ENCODE data around the gene WWOX. TPM values are rescaled to one million over a fixed set of nuclear protein-coding genes. Genes with fewer than 3 reads are reported as not detected.

WWOX gene
- total and polyA plus RNA-seq, 2 of the 8 experiments (the other 6 are each of a cell fraction or from before 2014, with no cell fraction given), result 5.4 to 16.7 TPM

GRCh38 chr16:79261481-79261940 is 1162.1 kb downstream of the WWOX start:
- Histone ChIP-seq H3K56ac (replicated peaks; ENCODE audit: insufficient read length, low read depth, low read length) (no peak overlapping the region), H3K9me3 (ENCODE audit: insufficient read depth in 2 of 2, low read depth in 1 of 2, low read length in 1 of 2) (no peaks in the 10 kb centered on the region), H3K23ac (ENCODE audit: insufficient read length) (no peak overlapping the region), H3K23me2 (ENCODE audit: low read depth, low read length) (no peaks in the 10 kb centered on the region), H2BK20ac (ENCODE audit: low read length) (no peak overlapping the region), H4K91ac (replicated peaks; ENCODE audit: insufficient read length, low read length) (no peak overlapping the region), H3K9ac (replicated peaks in 1 of 4; ENCODE audit: extremely low read depth in 1 of 4, low read depth in 3 of 4, low read length in 3 of 4) (no peak overlapping the region), H2BK12ac (ENCODE audit: low read depth, low read length) (no peak overlapping the region), H3K36me3 (ENCODE audit: control insufficient read depth in 2 of 4, insufficient read depth in 4 of 4, low read length in 3 of 4) (no peaks in the 10 kb centered on the region), H2BK15ac (ENCODE audit: low read length) (no peak overlapping the region), H3K4ac (replicated peaks; ENCODE audit: insufficient read length, low read depth, low read length) (no peak overlapping the region), H2AK5ac (ENCODE audit: low read depth, low read length) (no peak overlapping the region), H3K79me2 (ENCODE audit: control insufficient read depth in 1 of 2, insufficient read depth in 2 of 2, low read length in 2 of 2) (no peaks in the 10 kb centered on the region), H3K18ac (ENCODE audit: extremely low read depth, low read length) (no peak overlapping the region), H2BK120ac (replicated peaks; ENCODE audit: low read depth, low read length) (no peak overlapping the region), H3K79me1 (ENCODE audit: low read depth, low read length) (no peaks in the 10 kb centered on the region), H3K14ac (ENCODE audit: insufficient read length) (no peak overlapping the region), H3K27me3 (replicated peaks in 1 of 4; ENCODE audit: control insufficient read depth in 3 of 4, extremely low read depth in 1 of 4, insufficient read depth in 3 of 4, low read length in 3 of 4) (no peaks in the 10 kb centered on the region; a peak in 1 of 7 replicates), H2AFZ (ENCODE audit: low read length) (no peak overlapping the region), H4K20me1 (replicated peaks in 1 of 2; ENCODE audit: control insufficient read depth in 1 of 2, insufficient read depth in 2 of 2, low read length in 2 of 2) (no peaks in the 10 kb centered on the region), H3K27ac (ENCODE audit: low read depth, low read length) (no peak overlapping the region), H4K5ac (ENCODE audit: insufficient read length, low read depth, low read length) (no peak overlapping the region), H3K4me1 (replicated peaks in 1 of 4; ENCODE audit: control insufficient read depth in 3 of 4, insufficient read depth in 4 of 4, low read length in 3 of 4) (no peaks in the 10 kb centered on the region), H2BK5ac (ENCODE audit: low read depth, low read length) (no peak overlapping the region), H3K4me3 (ENCODE audit: extremely low read depth in 1 of 4, insufficient read depth in 2 of 4, low read depth in 3 of 4, low read length in 4 of 4) (no peak overlapping the region), H4K8ac (ENCODE audit: extremely low read depth, insufficient read depth, low read length) (no peak overlapping the region), H3K4me2 (ENCODE audit: insufficient read depth in 1 of 2, low read depth in 2 of 2, low read length in 2 of 2) (no peak overlapping the region)
- DNase-seq (ENCODE audit: low read depth in 1 of 2, low spot score in 2 of 2), result peak; percentile 29 to 71
- ChIA-PET POLR2A (ENCODE audit: partially characterized antibody) (no interaction called here), CTCF (ENCODE audit: partially characterized antibody) (interaction anchor here (0.8 to 2.5 kb wide), 15 partner anchors 9 to 373 kb away, joined by 3 to 9 read pairs (median 4); no protein-coding TSS in a partner anchor)
- no peak for FAIRE-seq
- 30% methylated on average over 5 of the region's 5 CpGs; no CpG with 5 or more reads in 1 of the 2 experiments for WGBS, 2 experiments (ENCODE audit: extremely low coverage in 1 of 2, insufficient coverage in 1 of 2, insufficient read length in 1 of 2, insufficient replicate concordance in 2 of 2, low coverage in 1 of 2, low lambda C conversion rate in 2 of 2, missing lambda C conversion rate in 1 of 2)
- 0 out of 2 replicates have a peak, but pooled peaks have one; percentile 15 for TF ChIP-seq CREB1 (IDR thresholded peaks at IDR 0.05)
- no peak for TF ChIP-seq POLR2A (IDR thresholded peaks at IDR 0.05; ENCODE audit: control extremely low read depth in 1 of 2, low read depth in 2 of 2, low read length in 2 of 2)
- TF ChIP-seq, protein P1, sequence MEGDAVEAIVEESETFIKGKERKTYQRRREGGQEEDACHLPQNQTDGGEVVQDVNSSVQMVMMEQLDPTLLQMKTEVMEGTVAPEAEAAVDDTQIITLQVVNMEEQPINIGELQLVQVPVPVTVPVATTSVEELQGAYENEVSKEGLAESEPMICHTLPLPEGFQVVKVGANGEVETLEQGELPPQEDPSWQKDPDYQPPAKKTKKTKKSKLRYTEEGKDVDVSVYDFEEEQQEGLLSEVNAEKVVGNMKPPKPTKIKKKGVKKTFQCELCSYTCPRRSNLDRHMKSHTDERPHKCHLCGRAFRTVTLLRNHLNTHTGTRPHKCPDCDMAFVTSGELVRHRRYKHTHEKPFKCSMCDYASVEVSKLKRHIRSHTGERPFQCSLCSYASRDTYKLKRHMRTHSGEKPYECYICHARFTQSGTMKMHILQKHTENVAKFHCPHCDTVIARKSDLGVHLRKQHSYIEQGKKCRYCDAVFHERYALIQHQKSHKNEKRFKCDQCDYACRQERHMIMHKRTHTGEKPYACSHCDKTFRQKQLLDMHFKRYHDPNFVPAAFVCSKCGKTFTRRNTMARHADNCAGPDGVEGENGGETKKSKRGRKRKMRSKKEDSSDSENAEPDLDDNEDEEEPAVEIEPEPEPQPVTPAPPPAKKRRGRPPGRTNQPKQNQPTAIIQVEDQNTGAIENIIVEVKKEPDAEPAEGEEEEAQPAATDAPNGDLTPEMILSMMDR (IDR thresholded peaks at IDR 0.05; ENCODE audit: control extremely low read depth in 1 of 3, insufficient read depth in 1 of 3, low read depth in 1 of 3, low read length in 3 of 3), result peak; percentile 75 to 87 (median 85)
- peak; percentile 80 to 89 for TF ChIP-seq RAD21 (IDR thresholded peaks at IDR 0.05 in 1 of 2, conservative IDR thresholded peaks at IDR 0.05 in 1 of 2; ENCODE audit: low read depth in 2 of 2, low read length in 2 of 2)

Data from H1 (cell line).